ENCODE data around the gene ARHGDIA.

ARHGDIA gene

GRCh38 chr17:81865733-81866439 lies 5.3 kb downstream of the ARHGDIA start:
- DNase-seq: no peak

GRCh38 chr17:81865358-81865732 lies 5.8 kb downstream of the ARHGDIA start:
- no peak for DNase-seq

- DNase-seq: no peak
Observed at GRCh38 chr17:81863833-81864768, 7.0 kb downstream of the ARHGDIA start.

GRCh38 chr17:81863123-81863675 lies 7.9 kb downstream of the ARHGDIA start:
- no peak for DNase-seq

- DNase-seq: peak; percentile 97 to 100 (median 99)
Observed at GRCh38 chr17:81860756-81861568, 10.2 kb downstream of the ARHGDIA start.

- DNase-seq: peak in 2 of 56 donors; percentile 100
Observed at GRCh38 chr17:81859906-81860755, 11.0 kb downstream of the ARHGDIA start, which contains the start of gene P4HB. Gene P4HB (minus strand): TSS chr17:81860535. CDS start chr17:81860471, 64 bp downstream.

- no peak for DNase-seq
Observed at GRCh38 chr17:81858967-81859905, 11.9 kb downstream of the ARHGDIA start.

- DNase-seq: no peak
Observed at GRCh38 chr17:81858170-81858966, 12.8 kb downstream of the ARHGDIA start.

- no peak for DNase-seq
Observed at GRCh38 chr17:81854974-81855774, 16.0 kb downstream of the ARHGDIA start.

- no peak for DNase-seq
Observed at GRCh38 chr17:81852237-81852636, 18.9 kb downstream of the ARHGDIA start.

GRCh38 chr17:81851423-81851822 lies 19.7 kb downstream of the ARHGDIA start:
- DNase-seq: no peak

- DNase-seq: no peak
Observed at GRCh38 chr17:81849457-81849856, 21.7 kb downstream of the ARHGDIA start.

- no peak for DNase-seq
Observed at GRCh38 chr17:81846743-81847689, 24.1 kb downstream of the ARHGDIA start.

- no peak for DNase-seq
Observed at GRCh38 chr17:81845881-81846742, 25.0 kb downstream of the ARHGDIA start.

- DNase-seq: no peak
Observed at GRCh38 chr17:81845361-81845760, 25.8 kb downstream of the ARHGDIA start.

All from amygdala (tissue), 56 donors.